Measurements from ENCODE around the gene TEAD2.
A peak's percentile ranks its signal among the peaks of the same experiment; 100 is the strongest.
"Not testable (repeated sequence)": the region's sequence is repeated elsewhere in the genome, so short reads cannot be mapped to it uniquely, and the experiment has no call there.

Gene TEAD2

GRCh38 chr19:49383599-49383998 lies 21.4 kb upstream of the TEAD2 start:
- no peak for FAIRE-seq

DNA sequence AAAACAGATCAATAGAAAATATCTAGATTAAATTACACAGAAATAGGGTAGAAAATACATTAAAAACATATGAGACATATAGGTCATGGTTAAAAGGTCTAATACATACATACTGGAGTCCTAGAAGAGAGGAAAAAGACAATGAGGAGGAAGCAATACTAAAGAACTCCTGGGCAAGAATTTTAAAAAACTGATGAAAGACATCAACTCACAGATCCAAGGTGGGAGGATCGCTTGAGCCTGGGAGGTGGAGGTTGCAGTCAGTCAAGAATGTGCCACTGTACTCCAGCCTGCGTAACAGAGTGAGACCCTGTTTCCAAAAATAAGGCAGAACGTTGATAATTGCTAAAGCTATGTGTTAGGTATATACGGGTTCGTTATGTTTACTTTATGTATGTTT lies 20.4 kb upstream of the TEAD2 start:
- FAIRE-seq, result no peak

DNA sequence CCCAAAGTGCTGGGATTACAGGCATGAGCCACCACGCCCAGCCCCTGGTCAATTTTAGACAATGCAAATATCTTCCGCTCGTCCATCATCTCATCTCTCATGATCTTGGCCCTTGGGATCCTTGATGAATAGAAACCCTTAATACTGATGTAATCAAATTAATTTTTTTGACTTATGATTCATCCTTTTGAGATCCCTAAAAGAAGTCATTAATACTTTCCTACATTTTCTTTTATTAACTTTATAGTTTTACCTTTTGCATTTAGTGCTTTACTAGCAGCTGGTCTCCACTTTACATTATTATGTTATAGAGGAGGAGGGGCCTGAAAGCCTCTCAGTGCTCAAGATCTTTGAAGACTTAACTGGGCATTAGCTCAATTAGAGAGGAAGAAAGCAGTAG lies 18.2 kb upstream of the TEAD2 start:
- no peak for FAIRE-seq

GRCh38 chr19:49378512-49378911 lies 16.3 kb upstream of the TEAD2 start:
- FAIRE-seq, result no peak

GRCh38 chr19:49374665-49375434 lies 12.6 kb upstream of the TEAD2 start:
- FAIRE-seq, result no peak

DNA sequence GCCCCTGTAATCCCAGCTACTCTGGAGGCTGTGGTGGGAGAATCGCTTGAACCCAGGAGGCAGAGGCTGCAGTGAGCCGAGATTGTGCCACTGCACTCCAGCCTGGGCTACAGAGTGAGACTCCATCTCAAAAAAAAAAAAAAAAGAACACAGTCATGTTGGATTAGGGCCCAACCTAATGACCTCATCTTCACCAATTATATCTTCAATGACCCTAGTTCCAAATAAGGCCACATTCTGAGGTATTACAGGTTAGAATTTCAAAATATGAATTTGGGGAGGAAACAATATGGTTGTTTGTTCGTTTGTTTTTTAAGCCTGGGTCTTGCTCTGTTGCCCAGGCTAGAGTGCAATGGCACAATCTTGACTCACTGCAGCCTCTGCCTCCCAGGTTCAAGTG lies 11.0 kb upstream of the TEAD2 start:
- FAIRE-seq, result not testable (repeated sequence)

DNA sequence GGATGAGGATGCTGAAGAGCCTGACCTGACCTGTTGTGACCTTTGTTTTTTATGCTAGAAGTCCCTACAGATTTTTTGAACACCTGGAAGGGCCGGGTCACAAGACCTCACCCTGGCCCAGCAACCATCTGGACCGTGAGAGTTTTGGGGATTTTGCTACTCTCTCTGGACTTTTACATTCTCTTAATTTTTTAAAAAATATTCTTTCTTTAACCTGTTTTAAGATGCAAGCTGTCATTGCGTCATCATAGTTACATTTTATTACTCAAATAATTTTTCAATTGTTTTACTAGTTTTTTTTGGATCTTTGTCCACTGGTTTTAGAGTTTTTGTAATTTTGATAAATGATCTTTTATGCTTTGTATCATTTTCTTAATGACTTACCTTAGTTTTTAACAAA lies 9.0 kb upstream of the TEAD2 start:
- FAIRE-seq, result no peak

DNA sequence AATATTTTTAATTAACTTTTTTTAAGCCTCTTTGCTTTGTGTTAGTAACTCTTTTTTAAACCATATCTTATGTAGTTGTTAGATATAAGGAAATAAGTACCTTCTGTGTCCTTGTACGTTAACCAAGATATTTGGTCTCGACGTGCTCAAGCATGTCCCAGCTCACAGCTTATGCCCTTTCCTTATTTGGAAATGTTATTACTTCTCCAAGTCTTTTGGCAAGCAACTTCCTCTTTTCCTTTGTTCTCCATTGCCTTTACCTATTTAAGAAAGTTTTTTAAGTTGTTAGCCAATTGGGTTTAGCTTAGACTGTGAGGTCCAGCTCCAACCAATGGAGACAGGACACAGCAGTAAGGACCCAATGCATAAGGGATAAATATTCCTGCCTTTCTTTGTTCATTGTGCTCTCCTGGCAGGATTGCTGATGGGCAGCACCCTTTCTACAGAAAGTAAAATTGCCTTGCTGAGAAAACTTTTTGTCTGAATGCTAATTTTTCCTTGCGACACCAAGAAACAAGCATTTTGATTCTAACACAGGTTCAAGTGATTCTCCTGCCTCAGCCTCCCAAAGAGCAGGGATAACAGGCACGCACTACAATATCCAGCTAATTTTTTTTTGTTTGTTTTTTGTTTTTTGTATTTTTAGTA lies 6.6 kb upstream of the TEAD2 start:
- no peak for FAIRE-seq

- FAIRE-seq, result no peak
Observed at GRCh38 chr19:49366110-49366509, 3.9 kb upstream of the TEAD2 start.

GRCh38 chr19:49364083-49364737 lies 2.0 kb upstream of the TEAD2 start:
- FAIRE-seq, result no peak

GRCh38 chr19:49363268-49364082 lies 1.3 kb upstream of the TEAD2 start, which contains the start of gene DKKL1:
Gene DKKL1, plus strand, starts transcription at chr19:49363877. Its CDS starts 122 bp downstream, at chr19:49363999.
- peak; percentile 100 for FAIRE-seq

DNA sequence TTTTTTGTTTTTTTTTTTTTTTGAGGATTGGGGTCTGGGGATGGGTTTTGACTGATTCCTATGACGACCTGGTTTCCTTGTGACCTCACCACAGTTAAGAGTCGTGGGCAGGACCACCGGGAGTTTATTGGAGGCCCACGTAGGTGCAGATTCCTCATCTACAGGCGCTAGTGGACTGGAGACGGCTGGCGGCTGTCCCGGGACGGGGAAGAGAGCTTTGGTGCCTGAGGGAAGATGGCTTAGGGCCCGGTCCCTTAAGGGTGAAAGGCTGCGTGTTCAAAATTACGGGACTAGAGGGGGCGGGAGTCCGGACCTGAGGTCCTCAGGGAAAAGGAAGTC lies 682 bp upstream of the TEAD2 start:
- no peak for FAIRE-seq

- no peak for FAIRE-seq
Observed at GRCh38 chr19:49361438-49362047, 673 bp downstream of the TEAD2 start.

GRCh38 chr19:49359851-49360820 lies 2.1 kb downstream of the TEAD2 start:
- no peak for FAIRE-seq

- no peak for FAIRE-seq
Observed at GRCh38 chr19:49357186-49357585, 5.0 kb downstream of the TEAD2 start.

- no peak for FAIRE-seq
Observed at GRCh38 chr19:49356382-49356781, 5.8 kb downstream of the TEAD2 start.

- FAIRE-seq, result no peak
Observed at GRCh38 chr19:49355909-49356353, 6.3 kb downstream of the TEAD2 start.

DNA sequence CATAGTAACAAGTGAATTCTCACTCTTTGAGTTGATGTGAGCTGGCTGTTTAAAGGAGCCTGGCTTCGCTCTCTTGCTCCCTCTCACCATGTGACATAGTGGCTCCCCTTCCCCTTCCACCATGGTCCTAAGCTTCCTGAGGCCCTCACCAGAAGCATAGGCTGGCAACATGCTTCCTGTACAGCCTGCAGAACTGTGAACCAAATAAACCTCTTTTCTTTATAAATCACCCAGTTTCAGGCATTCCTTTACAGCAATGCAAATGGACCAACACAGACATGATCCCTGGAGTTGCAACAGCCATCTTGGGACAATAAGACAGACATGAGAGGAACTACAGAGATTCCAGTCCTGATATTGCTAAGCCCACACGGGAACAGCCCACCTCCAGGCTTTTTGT lies 12.6 kb downstream of the TEAD2 start:
- FAIRE-seq, result no peak

- no peak for FAIRE-seq
Observed at GRCh38 chr19:49348305-49349189, 13.7 kb downstream of the TEAD2 start.

DNA sequence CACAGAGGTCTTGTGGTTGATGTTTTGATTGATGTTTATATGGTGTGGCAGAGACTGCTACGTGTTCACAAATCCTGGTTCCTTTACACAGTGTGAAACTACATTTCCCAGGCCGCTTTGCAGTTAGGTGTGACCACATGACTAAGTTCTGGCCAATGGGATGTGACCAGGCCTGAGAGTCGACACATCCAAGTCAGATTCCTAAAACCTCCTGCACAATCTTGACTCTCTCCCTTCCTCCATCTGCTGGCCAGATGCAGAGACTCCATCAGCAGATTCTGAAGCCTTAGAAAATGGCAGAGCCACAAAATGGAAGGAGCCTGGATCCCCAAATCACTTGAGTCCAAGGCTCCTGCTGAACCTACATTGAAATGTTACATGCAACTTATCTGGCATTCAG lies 14.4 kb downstream of the TEAD2 start:
- FAIRE-seq, result peak; percentile 95

Measured in G401.6 (cell line).